Measurements from ENCODE around the gene UBE2E1. TPM values are rescaled to one million over a fixed set of nuclear protein-coding genes. Genes with fewer than 3 reads are reported as not detected.

Gene UBE2E1
- total RNA-seq (10 to 100 TPM; 89.1 to 96.9 TPM), polyA plus RNA-seq (ENCODE audit: insufficient read length in 6 of 6) (100 to 1,000 TPM; 169 to 214 (median 192) TPM)
- long read RNA-seq, donor 1, transcript UBE2E1-201 (6 exons, 1,511 nt) = major isoform, 71 of 104 reads
- long read RNA-seq, donor 1, transcript UBE2E1-209 (2 exons, 786 nt) = minor isoform, 6 of 104 reads
- long read RNA-seq, donor 1, partial matches to known transcripts = 20 of 104 reads
- long read RNA-seq, donor 1, other reads (novel, unspliced or antisense) = 0 of 104 reads
- long read RNA-seq, donor 2, transcript UBE2E1-201 (6 exons, 1,511 nt) = major isoform, 59 of 85 reads
- long read RNA-seq, donor 2, partial matches to known transcripts = 18 of 85 reads
- long read RNA-seq, donor 2, other reads (novel, unspliced or antisense) = 0 of 85 reads
- long read RNA-seq, donor 3, transcript UBE2E1-201 (6 exons, 1,511 nt) = major isoform, 34 of 69 reads
- long read RNA-seq, donor 3, partial matches to known transcripts = 27 of 69 reads
- long read RNA-seq, donor 3, other reads (novel, unspliced or antisense) = 0 of 69 reads
- long read RNA-seq, donor 4, partial matches to known transcripts = 3 of 4 reads
- long read RNA-seq, donor 4, other reads (novel, unspliced or antisense) = 0 of 4 reads
- long read RNA-seq, donor 5, transcript UBE2E1-201 (6 exons, 1,511 nt) = major isoform, 55 of 74 reads
- long read RNA-seq, donor 5, partial matches to known transcripts = 11 of 74 reads
- long read RNA-seq, donor 5, other reads (novel, unspliced or antisense) = 0 of 74 reads
- long read RNA-seq, donor 6, transcript UBE2E1-209 (2 exons, 786 nt) = minor isoform, 5 of 92 reads
- long read RNA-seq, donor 6, transcript UBE2E1-201 (6 exons, 1,511 nt) = major isoform, 58 of 92 reads
- long read RNA-seq, donor 6, partial matches to known transcripts = 17 of 92 reads
- long read RNA-seq, donor 6, other reads (novel, unspliced or antisense) = 7 of 92 reads
- long read RNA-seq, donor 7, transcript UBE2E1-201 (6 exons, 1,511 nt) = major isoform, 39 of 46 reads
- long read RNA-seq, donor 7, partial matches to known transcripts = 7 of 46 reads
- long read RNA-seq, donor 7, other reads (novel, unspliced or antisense) = 0 of 46 reads
- long read RNA-seq, donor 8, transcript UBE2E1-201 (6 exons, 1,511 nt) = major isoform, 30 of 36 reads
- long read RNA-seq, donor 8, partial matches to known transcripts = 0 of 36 reads
- long read RNA-seq, donor 8, other reads (novel, unspliced or antisense) = 0 of 36 reads
- long read RNA-seq, donor 9 = 0 reads
- long read RNA-seq, donor 10 = 0 reads
- long read RNA-seq, donor 11, transcript UBE2E1-201 (6 exons, 1,511 nt) = major isoform, 47 of 80 reads
- long read RNA-seq, donor 11, partial matches to known transcripts = 23 of 80 reads
- long read RNA-seq, donor 11, other reads (novel, unspliced or antisense) = 0 of 80 reads
- long read RNA-seq, donor 12, transcript UBE2E1-201 (6 exons, 1,511 nt) = major isoform, 47 of 55 reads
- long read RNA-seq, donor 12, partial matches to known transcripts = 6 of 55 reads
- long read RNA-seq, donor 12, other reads (novel, unspliced or antisense) = 0 of 55 reads

GRCh38 chr3:23805633-23806533 lies at the start of gene UBE2E1:
Gene UBE2E1 (plus strand): TSS chr3:23805955. CDS start chr3:23807270, 1,315 bp downstream.
- Histone ChIP-seq H3K4me3 (peak within 1 kb of the TSS; percentile 87 to 90), H3K4me1 (peaks cover 0 to 41% of the 10 kb centered on the region in 2 donors), H3K27ac (peak within 1 kb of the TSS; percentile 90 to 91), H3K27me3 (no peaks in the 10 kb centered on the region), H3K9me3 (no peaks in the 10 kb centered on the region), H3K36me3 (no peaks in the 10 kb centered on the region)
- intact Hi-C loops (cut with DNase I) = no loop called here
- ATAC-seq (peak; percentile 63), DNase-seq (peak; percentile 65 to 95 (median 80))
- TF ChIP-seq, protein P1, sequence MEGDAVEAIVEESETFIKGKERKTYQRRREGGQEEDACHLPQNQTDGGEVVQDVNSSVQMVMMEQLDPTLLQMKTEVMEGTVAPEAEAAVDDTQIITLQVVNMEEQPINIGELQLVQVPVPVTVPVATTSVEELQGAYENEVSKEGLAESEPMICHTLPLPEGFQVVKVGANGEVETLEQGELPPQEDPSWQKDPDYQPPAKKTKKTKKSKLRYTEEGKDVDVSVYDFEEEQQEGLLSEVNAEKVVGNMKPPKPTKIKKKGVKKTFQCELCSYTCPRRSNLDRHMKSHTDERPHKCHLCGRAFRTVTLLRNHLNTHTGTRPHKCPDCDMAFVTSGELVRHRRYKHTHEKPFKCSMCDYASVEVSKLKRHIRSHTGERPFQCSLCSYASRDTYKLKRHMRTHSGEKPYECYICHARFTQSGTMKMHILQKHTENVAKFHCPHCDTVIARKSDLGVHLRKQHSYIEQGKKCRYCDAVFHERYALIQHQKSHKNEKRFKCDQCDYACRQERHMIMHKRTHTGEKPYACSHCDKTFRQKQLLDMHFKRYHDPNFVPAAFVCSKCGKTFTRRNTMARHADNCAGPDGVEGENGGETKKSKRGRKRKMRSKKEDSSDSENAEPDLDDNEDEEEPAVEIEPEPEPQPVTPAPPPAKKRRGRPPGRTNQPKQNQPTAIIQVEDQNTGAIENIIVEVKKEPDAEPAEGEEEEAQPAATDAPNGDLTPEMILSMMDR (IDR thresholded peaks at IDR 0.05) = no peak

- Histone ChIP-seq H3K27me3 (no peaks in the 10 kb centered on the region), H3K4me3 (no peak overlapping the region), H3K36me3 (no peaks in the 10 kb centered on the region), H3K27ac (no peak overlapping the region), H3K9me3 (no peaks in the 10 kb centered on the region), H3K4me1 (peaks cover 0 to 2% of the 10 kb centered on the region in 2 donors)
- ATAC-seq (no peak), DNase-seq (no peak)
- intact Hi-C loops (cut with DNase I) = no loop called here
- TF ChIP-seq, protein P1 (IDR thresholded peaks at IDR 0.05) = no peak
These were observed 49.4 kb upstream of the UBE2E1 start for GRCh38 chr3:23756206-23756840.

- Histone ChIP-seq H3K4me1 (no peaks in the 10 kb centered on the region), H3K9me3 (no peaks in the 10 kb centered on the region), H3K4me3 (no peak overlapping the region), H3K36me3 (no peaks in the 10 kb centered on the region), H3K27ac (no peak overlapping the region), H3K27me3 (no peaks in the 10 kb centered on the region)
- no peak for ATAC-seq
- intact Hi-C loops (cut with DNase I) = no loop called here
- TF ChIP-seq, protein P1 (IDR thresholded peaks at IDR 0.05) = no peak
- no peak for DNase-seq
These were observed 47.4 kb upstream of the UBE2E1 start for GRCh38 chr3:23758253-23758838.

Measured in left lung (tissue), 14 donors.